ENCODE results near the gene OR10R2. TPM values are rescaled to one million over a fixed set of nuclear protein-coding genes. Genes with fewer than 3 reads are reported as not detected.

Gene OR10R2
- total RNA-seq, 4 donors from 2014 or later = not detected

- no peak overlapping the region for H3K4me3 ChIP-seq
- TF ChIP-seq EP300 (IDR thresholded peaks at IDR 0.05) (no peak), POLR2AphosphoS5 (IDR thresholded peaks at IDR 0.05) (no peak), CTCF (IDR thresholded peaks at IDR 0.05) (no peak), POLR2A (IDR thresholded peaks at IDR 0.05) (no peak)
- DNase-seq (ENCODE audit: low spot score in 2 of 2) = no peak
- no peak overlapping the region for H3K27ac ChIP-seq
- H3K9me3 ChIP-seq = no peaks in the 10 kb centered on the region
- H3K4me1 ChIP-seq = no peaks in the 10 kb centered on the region
- no peaks in the 10 kb centered on the region for H3K36me3 ChIP-seq
- WGBS = 23% methylated on average over 4 of the region's 4 CpGs
- no peaks in the 10 kb centered on the region for H3K27me3 ChIP-seq
Measured at GRCh38 chr1:158509471-158510156, 37.6 kb downstream of the OR10R2 start.

- Histone ChIP-seq H3K27me3 (no peaks in the 10 kb centered on the region), H3K4me3 (no peak overlapping the region), H3K4me1 (no peaks in the 10 kb centered on the region), H3K27ac (no peak overlapping the region), H3K36me3 (no peaks in the 10 kb centered on the region), H3K9me3 (no peaks in the 10 kb centered on the region)
- TF ChIP-seq POLR2A (IDR thresholded peaks at IDR 0.05) (no peak), EP300 (IDR thresholded peaks at IDR 0.05) (no peak), POLR2AphosphoS5 (IDR thresholded peaks at IDR 0.05) (no peak), CTCF (IDR thresholded peaks at IDR 0.05) (no peak)
- no peak for DNase-seq (ENCODE audit: low spot score in 2 of 2)
Measured at GRCh38 chr1:158516966-158517365, 44.9 kb downstream of the OR10R2 start.

- H3K4me1 ChIP-seq = no peaks in the 10 kb centered on the region
- DNase-seq (ENCODE audit: low spot score in 2 of 2) = no peak
- 65% methylated on average over 1 of the region's 1 CpG for WGBS
- no peaks in the 10 kb centered on the region for H3K36me3 ChIP-seq
- H3K9me3 ChIP-seq = no peaks in the 10 kb centered on the region
- no peaks in the 10 kb centered on the region for H3K27me3 ChIP-seq
- TF ChIP-seq CTCF (IDR thresholded peaks at IDR 0.05) (no peak), EP300 (IDR thresholded peaks at IDR 0.05) (no peak), POLR2A (IDR thresholded peaks at IDR 0.05) (no peak), POLR2AphosphoS5 (IDR thresholded peaks at IDR 0.05) (no peak)
- no peak overlapping the region for H3K27ac ChIP-seq
- no peak overlapping the region for H3K4me3 ChIP-seq
Measured at GRCh38 chr1:158520021-158520420, 48.0 kb downstream of the OR10R2 start.

- DNase-seq (ENCODE audit: low spot score in 2 of 2) = no peak
- Histone ChIP-seq H3K27me3 (no peaks in the 10 kb centered on the region), H3K9me3 (no peaks in the 10 kb centered on the region), H3K4me3 (no peak overlapping the region), H3K4me1 (no peaks in the 10 kb centered on the region), H3K27ac (no peak overlapping the region), H3K36me3 (no peaks in the 10 kb centered on the region)
- TF ChIP-seq EP300 (IDR thresholded peaks at IDR 0.05) (no peak), POLR2A (IDR thresholded peaks at IDR 0.05) (no peak), POLR2AphosphoS5 (IDR thresholded peaks at IDR 0.05) (no peak), CTCF (IDR thresholded peaks at IDR 0.05) (no peak)
- 93% methylated on average over 3 of the region's 3 CpGs for WGBS
Measured at GRCh38 chr1:158520955-158521665, 49.1 kb downstream of the OR10R2 start.

GRCh38 chr1:158521666-158522058, 49.6 kb downstream of the OR10R2 start:
- Histone ChIP-seq H3K36me3 (no peaks in the 10 kb centered on the region), H3K4me1 (no peaks in the 10 kb centered on the region), H3K4me3 (no peak overlapping the region), H3K27ac (no peak overlapping the region), H3K27me3 (no peaks in the 10 kb centered on the region), H3K9me3 (no peaks in the 10 kb centered on the region)
- no peak for DNase-seq (ENCODE audit: low spot score in 2 of 2)
- 83% methylated on average over 2 of the region's 2 CpGs for WGBS
- no peak for TF ChIP-seq EP300 (IDR thresholded peaks at IDR 0.05)
- TF ChIP-seq CTCF (IDR thresholded peaks at IDR 0.05) = no peak
- no peak for TF ChIP-seq POLR2A (IDR thresholded peaks at IDR 0.05)
- TF ChIP-seq POLR2AphosphoS5 (IDR thresholded peaks at IDR 0.05) = no peak

All from suprapubic skin (tissue), 4 donors.